OCI-LY1 (cell line): ENCODE results near the gene APBA3.
"Not testable (repeated sequence)": the region's sequence is repeated elsewhere in the genome, so short reads cannot be mapped to it uniquely, and the experiment has no call there.

Experiments used
- H2AFZ ChIP-seq: fragments of 200-600 bp; sonication (generic), shearing (Covaris generic); 2 replicates; pipeline ENCODE4 v1.6.0; 2014; ENCODE audit warnings: antibody characterized with exemption, mild to moderate bottlenecking, low read length
- H3F3A ChIP-seq: fragments of 200-600 bp; sonication (generic), shearing (Covaris generic); 2 replicates; pipeline ENCODE4 v1.6.0; 2014; ENCODE audit warnings: mild to moderate bottlenecking, antibody characterized with exemption, low read length, moderate library complexity; ENCODE audit not compliant: insufficient read depth
- H3K27ac ChIP-seq: fragments of 200-600 bp; sonication (generic); 2 replicates; pipeline ENCODE4 v1.5.1; 2014; ENCODE audit warnings: low read length, mixed run types, mild to moderate bottlenecking, low read depth; ENCODE audit not compliant: poor library complexity, severe bottlenecking
- H3K27me3 ChIP-seq: fragments of 200-600 bp; sonication (generic); 2 replicates; pipeline ENCODE4 v1.6.0; 2014; ENCODE audit warnings: antibody characterized with exemption, mild to moderate bottlenecking, low read length, moderate library complexity; ENCODE audit not compliant: insufficient read depth
- H3K36me3 ChIP-seq: fragments of 200-600 bp; sonication (generic); 2 replicates; pipeline ENCODE4 v1.6.1; 2014; ENCODE audit warnings: mild to moderate bottlenecking, antibody characterized with exemption, low read length, moderate library complexity, mixed read lengths; ENCODE audit not compliant: insufficient read depth
- H3K4me1 ChIP-seq: fragments of 200-600 bp; sonication (generic); 2 replicates; pipeline ENCODE4 v1.5.1; 2014; ENCODE audit warnings: mild to moderate bottlenecking, low read length, moderate library complexity; ENCODE audit not compliant: insufficient read depth, severe bottlenecking
- H3K4me2 ChIP-seq: fragments of 200-600 bp; sonication (generic), shearing (Covaris generic); 2 replicates; pipeline ENCODE4 v1.6.1; 2014; ENCODE audit warnings: low read length
- H3K4me3 ChIP-seq: fragments of 200-600 bp; sonication (generic); 2 replicates; pipeline ENCODE4 v1.5.1; 2014; ENCODE audit warnings: low read length, low read depth, mild to moderate bottlenecking, mixed read lengths; ENCODE audit not compliant: poor library complexity, severe bottlenecking
- H3K79me2 ChIP-seq: fragments of 200-600 bp; shearing (Covaris generic); 2 replicates; pipeline ENCODE4 v1.6.1; 2016; ENCODE audit warnings: mixed run types, low read length, mixed read lengths; ENCODE audit not compliant: insufficient read depth
- H3K9ac ChIP-seq: fragments of 200-600 bp; sonication (generic), shearing (Covaris generic); 2 replicates; pipeline ENCODE4 v1.6.1; 2014; ENCODE audit warnings: mild to moderate bottlenecking, low read length, mixed read lengths
- H3K9me2 ChIP-seq: fragments of 200-600 bp; sonication (generic), shearing (Covaris generic); 2 replicates; pipeline ENCODE4 v1.6.1; 2014; ENCODE audit warnings: low read depth, mild to moderate bottlenecking, low read length, mixed read lengths
- H3K9me3 ChIP-seq: fragments of 200-600 bp; shearing (Covaris generic); 2 replicates; pipeline ENCODE4 v1.6.1; 2014; ENCODE audit warnings: low read length, mixed read lengths
- H4K20me1 ChIP-seq: fragments of 200-600 bp; sonication (generic), shearing (Covaris generic); 2 replicates; pipeline ENCODE4 v1.6.0; 2016; ENCODE audit warnings: mild to moderate bottlenecking, low read length; ENCODE audit not compliant: insufficient read depth
- EZH2 ChIP-seq: fragments of 200-600 bp; sonication (generic), shearing (Covaris generic); IDR thresholded peaks from 2 replicates; pipeline ENCODE4 v1.8.0; 2017; ENCODE audit warnings: borderline replicate concordance, mixed run types, mild to moderate bottlenecking, antibody characterized with exemption, low read length, moderate library complexity, mixed read lengths
- TF ChIP-seq, protein P1 (sequence below): fragments of 200-600 bp; sonication (generic), shearing (Covaris generic); IDR thresholded peaks from 2 replicates; pipeline ENCODE4 v1.5.1; 2017; ENCODE audit warnings: mild to moderate bottlenecking, antibody characterized with exemption, low read length, moderate library complexity, mixed read lengths

Gene APBA3

GRCh38 chr19:3768015-3768747 is 6.7 kb upstream of the APBA3 start:
- Histone ChIP-seq H3K27me3 (no peaks in the 10 kb centered on the region), H2AFZ (no peak overlapping the region), H3F3A (no peaks in the 10 kb centered on the region), H4K20me1 (no peaks in the 10 kb centered on the region), H3K4me3 (no peak overlapping the region), H3K9me3 (no peaks in the 10 kb centered on the region), H3K4me2 (no peak overlapping the region), H3K9ac (no peak overlapping the region), H3K79me2 (no peaks in the 10 kb centered on the region), H3K27ac (no peak overlapping the region), H3K36me3 (peaks cover 16% of the 10 kb centered on the region), H3K4me1 (peaks cover 4% of the 10 kb centered on the region), H3K9me2 (no peaks in the 10 kb centered on the region)
- no peak for TF ChIP-seq EZH2
- TF ChIP-seq, protein P1, sequence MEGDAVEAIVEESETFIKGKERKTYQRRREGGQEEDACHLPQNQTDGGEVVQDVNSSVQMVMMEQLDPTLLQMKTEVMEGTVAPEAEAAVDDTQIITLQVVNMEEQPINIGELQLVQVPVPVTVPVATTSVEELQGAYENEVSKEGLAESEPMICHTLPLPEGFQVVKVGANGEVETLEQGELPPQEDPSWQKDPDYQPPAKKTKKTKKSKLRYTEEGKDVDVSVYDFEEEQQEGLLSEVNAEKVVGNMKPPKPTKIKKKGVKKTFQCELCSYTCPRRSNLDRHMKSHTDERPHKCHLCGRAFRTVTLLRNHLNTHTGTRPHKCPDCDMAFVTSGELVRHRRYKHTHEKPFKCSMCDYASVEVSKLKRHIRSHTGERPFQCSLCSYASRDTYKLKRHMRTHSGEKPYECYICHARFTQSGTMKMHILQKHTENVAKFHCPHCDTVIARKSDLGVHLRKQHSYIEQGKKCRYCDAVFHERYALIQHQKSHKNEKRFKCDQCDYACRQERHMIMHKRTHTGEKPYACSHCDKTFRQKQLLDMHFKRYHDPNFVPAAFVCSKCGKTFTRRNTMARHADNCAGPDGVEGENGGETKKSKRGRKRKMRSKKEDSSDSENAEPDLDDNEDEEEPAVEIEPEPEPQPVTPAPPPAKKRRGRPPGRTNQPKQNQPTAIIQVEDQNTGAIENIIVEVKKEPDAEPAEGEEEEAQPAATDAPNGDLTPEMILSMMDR: no peak

GRCh38 chr19:3767050-3767449 is 5.6 kb upstream of the APBA3 start:
- Histone ChIP-seq H2AFZ (no peak overlapping the region), H3K4me3 (no peak overlapping the region), H4K20me1 (no peaks in the 10 kb centered on the region), H3K9ac (no peak overlapping the region), H3K9me2 (no peaks in the 10 kb centered on the region), H3K9me3 (no peaks in the 10 kb centered on the region), H3K4me1 (peaks cover 6% of the 10 kb centered on the region), H3K79me2 (no peaks in the 10 kb centered on the region), H3K27ac (no peak overlapping the region), H3K36me3 (peaks cover 16% of the 10 kb centered on the region), H3F3A (no peaks in the 10 kb centered on the region), H3K27me3 (no peaks in the 10 kb centered on the region), H3K4me2 (no peak overlapping the region)
- TF ChIP-seq EZH2: no peak
- TF ChIP-seq, protein P1: no peak

- Histone ChIP-seq H3K4me2 (no peak overlapping the region), H2AFZ (no peak overlapping the region), H3F3A (no peaks in the 10 kb centered on the region), H3K27ac (no peak overlapping the region), H3K79me2 (no peaks in the 10 kb centered on the region), H3K9ac (no peak overlapping the region), H3K9me2 (no peaks in the 10 kb centered on the region), H4K20me1 (no peaks in the 10 kb centered on the region), H3K9me3 (no peaks in the 10 kb centered on the region), H3K4me1 (peaks cover 9% of the 10 kb centered on the region), H3K36me3 (peaks cover 16% of the 10 kb centered on the region), H3K4me3 (no peak overlapping the region), H3K27me3 (no peaks in the 10 kb centered on the region)
- TF ChIP-seq, protein P1: no peak
- TF ChIP-seq EZH2: no peak
These were observed 5.0 kb upstream of the APBA3 start for GRCh38 chr19:3766520-3766919.

DNA sequence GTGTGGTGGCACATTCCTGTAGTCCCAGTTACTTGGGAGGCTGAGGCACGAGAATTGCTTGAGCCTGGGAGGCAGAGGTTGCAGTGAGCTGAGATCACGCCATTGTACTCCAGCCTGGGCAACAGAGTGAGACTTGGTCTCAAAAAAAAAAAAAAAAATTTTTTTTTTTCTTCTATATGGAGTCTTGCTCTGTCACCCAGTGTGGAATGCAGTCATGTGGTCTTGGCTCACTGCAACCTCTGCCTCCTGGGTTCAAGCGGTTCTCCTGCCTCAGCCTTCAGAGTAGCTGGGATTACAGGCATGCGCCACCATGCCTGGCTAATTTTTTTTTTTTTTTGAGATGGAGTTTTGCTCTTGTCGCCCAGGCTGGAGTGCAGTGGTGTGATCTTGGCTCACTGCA is 4.3 kb upstream of the APBA3 start:
- H3F3A ChIP-seq, H2AFZ ChIP-seq, H3K9me2 ChIP-seq, H3K79me2 ChIP-seq, H3K9ac ChIP-seq, H3K9me3 ChIP-seq, H4K20me1 ChIP-seq, H3K4me3 ChIP-seq, H3K27ac ChIP-seq, H3K27me3 ChIP-seq, H3K4me2 ChIP-seq: not testable (repeated sequence)
- Histone ChIP-seq H3K4me1 (peaks cover 12% of the 10 kb centered on the region), H3K36me3 (peaks cover 16% of the 10 kb centered on the region)
